Right ventricle myocardium inferior (tissue), 1 donor: ENCODE data around the gene ISCU. TPM values are rescaled to one million over a fixed set of nuclear protein-coding genes. Genes with fewer than 3 reads are reported as not detected.

Experiments
- total RNA-seq: library from RNA; stranded (reverse); fragmentation: NEBNext Ultra II Directional; extraction: Animal tissue kit (Norgen Biotek cat#: 25700); gene quantifications from one replicate; pipeline ENCODE4 v1.2.1, GENCODE V29; 2021
- donor health status: DM: no; HTN: yes; CAD: no; lungs with severe emphysema.

ISCU gene
- total RNA-seq, 1 donor from 2014 or later, result 444 TPM

Other genes with a start within 250 kb of the ISCU start
- 10.6 TPM for gene CMKLR1, start 223.3 kb upstream of the ISCU start, total RNA-seq
- gene FICD, start 47.3 kb upstream of the ISCU start, total RNA-seq, result 2.9 TPM
- 21.7 TPM for gene SART3, start 1.4 kb upstream of the ISCU start, total RNA-seq
- gene TMEM119, start 35.5 kb downstream of the ISCU start, total RNA-seq, result 1.3 TPM
- gene SELPLG, start 71.3 kb downstream of the ISCU start, total RNA-seq, result 4.9 TPM
- 76.4 TPM for gene CORO1C, start 168.9 kb downstream of the ISCU start, total RNA-seq